ENCODE data around the gene PSMD13.

- TF ChIP-seq CTCF (IDR thresholded peaks at IDR 0.05) (no peak), EZH2 (IDR thresholded peaks at IDR 0.05; ENCODE audit: borderline replicate concordance, insufficient read depth, low read depth, low read length, poor library complexity, severe bottlenecking) (no peak)
Observed at GRCh38 chr11:270451-271318, 33.9 kb downstream of the PSMD13 start.

Measured in B cell (primary cell).